Daoy (cell line): ENCODE data around the gene VGLL4. TPM values are rescaled to one million over a fixed set of nuclear protein-coding genes. Genes with fewer than 3 reads are reported as not detected.

Experiments
- DNase-seq: peaks from one replicate; pipeline ENCODE4 v3.0.0-alpha.2; 2015; ENCODE audit warnings: low read depth
- total RNA-seq: library from RNA; depleted of rRNA; stranded (reverse); fragments of >200 nt; shearing (Covaris generic); gene quantifications from 2 replicates; pipeline ENCODE4 v1.2.3, GENCODE V29; 2014; rRNA removed

The VGLL4 gene
- total RNA-seq, 1 experiment from 2014 or later = 35.0 TPM

DNA sequence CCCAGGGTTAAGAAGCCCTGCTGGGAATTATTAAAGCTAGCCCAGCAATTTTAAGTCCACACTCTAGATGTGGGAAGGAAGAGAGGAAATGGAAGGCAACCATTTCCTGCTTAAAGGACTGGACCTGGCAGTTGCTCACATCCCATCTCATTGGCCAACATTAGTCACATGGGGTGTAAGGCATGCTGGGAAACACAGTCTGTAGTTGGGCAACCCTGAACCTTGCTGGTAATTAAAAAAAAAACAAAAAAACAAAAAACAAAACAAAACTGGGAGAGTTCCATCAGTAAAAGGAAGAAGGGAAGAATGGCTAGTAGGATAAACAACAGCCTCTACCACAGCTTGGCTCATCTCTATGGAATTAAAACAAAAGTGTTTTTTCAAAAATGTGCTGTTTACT, 136.0 kb downstream of the VGLL4 start:
- no peak for DNase-seq

Other genes with a start within 250 kb of the VGLL4 start
- gene TAMM41, start 203.0 kb upstream of the VGLL4 start, total RNA-seq = 9.5 and 11.1 TPM in 2 replicates